ENCODE results near the gene MLNR.

The MLNR gene

DNA sequence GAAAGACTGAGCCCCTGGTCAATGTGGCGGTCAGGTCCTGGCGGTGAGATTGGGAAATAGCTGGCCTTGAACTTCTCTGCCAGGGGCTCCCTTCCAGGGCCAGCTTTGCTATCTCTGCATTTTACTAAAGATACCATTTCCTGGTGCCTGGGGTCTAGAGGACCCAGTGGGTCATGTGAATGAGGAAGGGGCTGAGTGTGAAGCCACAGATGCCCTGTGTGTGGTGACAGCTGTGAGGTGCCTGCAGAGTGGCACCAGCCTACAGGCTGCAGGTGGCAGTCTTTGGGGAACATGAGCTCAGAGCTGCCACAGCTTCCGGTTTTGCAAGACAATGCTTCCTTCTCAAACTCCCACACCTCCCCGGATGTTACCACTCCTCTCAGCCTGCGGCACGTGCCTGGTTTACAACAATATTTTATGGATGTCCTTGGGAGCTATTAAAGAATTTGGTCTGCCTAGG, 5.2 kb upstream of the MLNR start:
- peak; percentile 35 to 60 for DNase-seq (ENCODE audit: low read depth in 2 of 2)
- H3K4me3 ChIP-seq (replicated peaks in 1 of 2; ENCODE audit: low read depth in 2 of 2, low read length in 2 of 2): no peak overlapping the region
- TF ChIP-seq, protein P1, sequence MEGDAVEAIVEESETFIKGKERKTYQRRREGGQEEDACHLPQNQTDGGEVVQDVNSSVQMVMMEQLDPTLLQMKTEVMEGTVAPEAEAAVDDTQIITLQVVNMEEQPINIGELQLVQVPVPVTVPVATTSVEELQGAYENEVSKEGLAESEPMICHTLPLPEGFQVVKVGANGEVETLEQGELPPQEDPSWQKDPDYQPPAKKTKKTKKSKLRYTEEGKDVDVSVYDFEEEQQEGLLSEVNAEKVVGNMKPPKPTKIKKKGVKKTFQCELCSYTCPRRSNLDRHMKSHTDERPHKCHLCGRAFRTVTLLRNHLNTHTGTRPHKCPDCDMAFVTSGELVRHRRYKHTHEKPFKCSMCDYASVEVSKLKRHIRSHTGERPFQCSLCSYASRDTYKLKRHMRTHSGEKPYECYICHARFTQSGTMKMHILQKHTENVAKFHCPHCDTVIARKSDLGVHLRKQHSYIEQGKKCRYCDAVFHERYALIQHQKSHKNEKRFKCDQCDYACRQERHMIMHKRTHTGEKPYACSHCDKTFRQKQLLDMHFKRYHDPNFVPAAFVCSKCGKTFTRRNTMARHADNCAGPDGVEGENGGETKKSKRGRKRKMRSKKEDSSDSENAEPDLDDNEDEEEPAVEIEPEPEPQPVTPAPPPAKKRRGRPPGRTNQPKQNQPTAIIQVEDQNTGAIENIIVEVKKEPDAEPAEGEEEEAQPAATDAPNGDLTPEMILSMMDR (IDR thresholded peaks at IDR 0.05; ENCODE audit: low read depth, low read length): no peak

GRCh38 chr13:49216334-49216733, 3.8 kb upstream of the MLNR start:
- H3K4me3 ChIP-seq (replicated peaks in 1 of 2; ENCODE audit: low read depth in 2 of 2, low read length in 2 of 2): no peak overlapping the region
- no peak for DNase-seq (ENCODE audit: low read depth in 2 of 2)
- TF ChIP-seq, protein P1 (IDR thresholded peaks at IDR 0.05; ENCODE audit: low read depth, low read length): no peak

DNA sequence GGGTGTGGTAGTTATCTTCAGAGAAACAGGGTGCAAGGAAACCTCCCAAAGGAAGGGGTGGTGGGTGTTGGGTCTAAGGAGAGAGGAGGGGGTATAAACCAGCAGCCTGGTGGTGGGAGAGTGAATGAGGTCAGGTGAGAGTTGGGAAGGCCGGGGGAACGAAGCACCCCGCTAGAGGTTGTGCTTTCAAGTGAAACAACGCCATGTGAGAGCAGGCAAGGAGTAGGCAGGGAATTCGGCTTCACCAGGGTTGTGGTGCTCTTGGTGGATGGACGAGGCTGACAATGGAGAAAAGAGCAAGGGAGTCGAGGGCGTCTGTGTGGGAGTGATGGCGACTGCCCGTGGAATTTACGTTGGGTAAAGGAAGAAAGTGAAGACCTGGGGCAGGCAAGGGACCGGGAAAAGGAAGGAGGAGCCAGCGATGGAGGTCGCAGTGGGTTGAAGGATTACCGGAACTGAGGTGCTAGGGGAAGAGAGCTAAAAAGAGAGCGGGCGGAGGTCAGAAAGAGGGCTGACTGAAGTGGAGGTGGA, 2.1 kb upstream of the MLNR start:
- TF ChIP-seq, protein P1 (IDR thresholded peaks at IDR 0.05; ENCODE audit: low read depth, low read length): no peak
- no peak overlapping the region for H3K4me3 ChIP-seq (replicated peaks in 1 of 2; ENCODE audit: low read depth in 2 of 2, low read length in 2 of 2)
- DNase-seq (ENCODE audit: low read depth in 2 of 2): no peak

- TF ChIP-seq, protein P1 (IDR thresholded peaks at IDR 0.05; ENCODE audit: low read depth, low read length): no peak
- DNase-seq (ENCODE audit: low read depth in 2 of 2): peak; percentile 14 to 27
- no peak overlapping the region for H3K4me3 ChIP-seq (replicated peaks in 1 of 2; ENCODE audit: low read depth in 2 of 2, low read length in 2 of 2)
Observed at GRCh38 chr13:49218493-49219051, 1.6 kb upstream of the MLNR start.

GRCh38 chr13:49219647-49220035, 497 bp upstream of the MLNR start:
- TF ChIP-seq, protein P1 (IDR thresholded peaks at IDR 0.05; ENCODE audit: low read depth, low read length): no peak
- DNase-seq (ENCODE audit: low read depth in 2 of 2): peak in 1 of 2 donors; percentile 31
- H3K4me3 ChIP-seq (replicated peaks in 1 of 2; ENCODE audit: low read depth in 2 of 2, low read length in 2 of 2): peak overlapping the region in 1 of 2 donors; percentile 24

DNA sequence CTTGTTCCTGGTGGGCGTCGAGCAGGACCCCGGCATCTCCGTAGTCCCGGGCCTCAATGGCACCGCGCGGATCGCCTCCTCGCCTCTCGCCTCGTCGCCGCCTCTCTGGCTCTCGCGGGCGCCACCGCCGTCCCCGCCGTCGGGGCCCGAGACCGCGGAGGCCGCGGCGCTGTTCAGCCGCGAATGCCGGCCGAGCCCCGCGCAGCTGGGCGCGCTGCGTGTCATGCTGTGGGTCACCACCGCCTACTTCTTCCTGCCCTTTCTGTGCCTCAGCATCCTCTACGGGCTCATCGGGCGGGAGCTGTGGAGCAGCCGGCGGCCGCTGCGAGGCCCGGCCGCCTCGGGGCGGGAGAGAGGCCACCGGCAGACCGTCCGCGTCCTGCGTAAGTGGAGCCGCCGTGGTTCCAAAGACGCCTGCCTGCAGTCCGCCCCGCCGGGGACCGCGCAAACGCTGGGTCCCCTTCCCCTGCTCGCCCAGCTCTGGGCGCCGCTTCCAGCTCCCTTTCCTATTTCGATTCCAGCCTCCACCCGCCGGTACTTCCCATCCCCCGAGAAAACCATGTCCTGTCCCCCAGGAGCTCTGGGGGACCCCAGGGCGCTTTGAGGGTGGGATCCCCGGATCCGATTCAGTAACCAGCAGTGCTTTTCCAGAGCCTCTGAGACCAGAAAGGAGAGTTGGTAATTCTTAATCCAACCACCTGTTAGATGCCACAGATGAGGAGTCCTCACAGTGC, 885 bp downstream of the MLNR start:
- H3K4me3 ChIP-seq (replicated peaks in 1 of 2; ENCODE audit: low read depth in 2 of 2, low read length in 2 of 2): peak overlapping the region in 1 of 2 donors; percentile 18
- TF ChIP-seq, protein P1 (IDR thresholded peaks at IDR 0.05; ENCODE audit: low read depth, low read length): no peak
- peak; percentile 15 to 19 for DNase-seq (ENCODE audit: low read depth in 2 of 2)

Measured in cardiac fibroblast (primary cell).